Measurements from ENCODE around the gene ZNF341. TPM values are rescaled to one million over a fixed set of nuclear protein-coding genes. Genes with fewer than 3 reads are reported as not detected.

Gene ZNF341
- total and polyA plus RNA-seq, 9 of the 15 experiments (the other 6 are each of a cell fraction or from before 2014, with no cell fraction given): 0.08 to 2.6 (median 1.0) TPM

GRCh38 chr20:33732166-33732970 lies 572 bp downstream of the ZNF341 start (continued):
- TF ChIP-seq MLLT1 (IDR thresholded peaks at IDR 0.05) (no peak), MCM5 (IDR thresholded peaks at IDR 0.05; ENCODE audit: low read depth) (no peak), HSF4 (CRISPR knock-in tag; IDR thresholded peaks at IDR 0.05; ENCODE audit: borderline replicate concordance) (no peak), ZNF41 (CRISPR knock-in tag; conservative IDR thresholded peaks at IDR 0.05) (no peak; the same call in 1 of the 2 replicates), MAFG (tag; conservative IDR thresholded peaks at IDR 0.05) (no peak), TAF15 (IDR thresholded peaks at IDR 0.05; ENCODE audit: low read depth, low read length) (no peak), PTBP1 (IDR thresholded peaks at IDR 0.05; ENCODE audit: low read depth, low read length) (no peak), PPARD (CRISPR knock-in tag; IDR thresholded peaks at IDR 0.05) (no peak), FOXO4 (CRISPR knock-in tag; IDR thresholded peaks at IDR 0.05) (no peak), SMAD4 (CRISPR knock-in tag; conservative IDR thresholded peaks at IDR 0.05) (peak; percentile 96), ZBTB34 (CRISPR knock-in tag; IDR thresholded peaks at IDR 0.05) (no peak), TAF9B (IDR thresholded peaks at IDR 0.05; ENCODE audit: partially characterized antibody) (no peak), FOXK2 (conservative IDR thresholded peaks at IDR 0.05 in 1 of 2, IDR thresholded peaks at IDR 0.05 in 1 of 2; ENCODE audit: low read depth in 2 of 2) (no peak), MED1 (CRISPR knock-in tag; IDR thresholded peaks at IDR 0.05; ENCODE audit: borderline replicate concordance) (no peak), CC2D1A (IDR thresholded peaks at IDR 0.05) (no peak), PHF21A (IDR thresholded peaks at IDR 0.05; ENCODE audit: borderline replicate concordance, low read depth) (no peak), SIN3A (IDR thresholded peaks at IDR 0.05; ENCODE audit: borderline replicate concordance in 2 of 2, control insufficient read depth in 1 of 2, low read depth in 2 of 2, low read length in 2 of 2) (peak in 1 of 2 experiments; percentile 66; a peak in 1 of 4 replicates), CREB1 (IDR thresholded peaks at IDR 0.05) (no peak), CREB1 (CRISPR knock-in tag; IDR thresholded peaks at IDR 0.05) (no peak; the same call in 1 of the 2 replicates), PRMT5 (CRISPR knock-in tag; IDR thresholded peaks at IDR 0.05) (no peak), EP400 (IDR thresholded peaks at IDR 0.05) (no peak), KAT2B (IDR thresholded peaks at IDR 0.05; ENCODE audit: low read depth, low read length) (no peak), ZKSCAN3 (CRISPR knock-in tag; IDR thresholded peaks at IDR 0.05) (no peak), PTTG1 (tag; IDR thresholded peaks at IDR 0.05; ENCODE audit: low read depth) (no peak)
- TF ChIP-seq, protein P1, sequence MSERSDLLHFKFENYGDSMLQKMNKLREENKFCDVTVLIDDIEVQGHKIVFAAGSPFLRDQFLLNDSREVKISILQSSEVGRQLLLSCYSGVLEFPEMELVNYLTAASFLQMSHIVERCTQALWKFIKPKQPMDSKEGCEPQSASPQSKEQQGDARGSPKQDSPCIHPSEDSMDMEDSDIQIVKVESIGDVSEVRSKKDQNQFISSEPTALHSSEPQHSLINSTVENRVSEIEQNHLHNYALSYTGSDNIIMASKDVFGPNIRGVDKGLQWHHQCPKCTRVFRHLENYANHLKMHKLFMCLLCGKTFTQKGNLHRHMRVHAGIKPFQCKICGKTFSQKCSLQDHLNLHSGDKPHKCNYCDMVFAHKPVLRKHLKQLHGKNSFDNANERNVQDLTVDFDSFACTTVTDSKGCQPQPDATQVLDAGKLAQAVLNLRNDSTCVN (CRISPR knock-in tag; IDR thresholded peaks at IDR 0.05): no peak

Measured in K562 (cell line).